HUES48 (cell line): Measurements from ENCODE around the gene CACNA1D.

ENCODE experiments used
- H3K27ac ChIP-seq: one replicate; pipeline ENCODE4 v1.7.0; 2013; ENCODE audit warnings: low read depth, low read length, inconsistent platforms
- H3K27me3 ChIP-seq: 2 replicates; pipeline ENCODE4 v1.6.1; 2013; ENCODE audit warnings: mild to moderate bottlenecking, low read length; ENCODE audit not compliant: control insufficient read depth, insufficient read depth
- H3K36me3 ChIP-seq: 2 replicates; pipeline ENCODE4 v1.6.1; 2013; ENCODE audit warnings: low read length; ENCODE audit not compliant: control insufficient read depth, insufficient read depth
- H3K4me1 ChIP-seq: 2 replicates; pipeline ENCODE4 v1.6.1; 2013; ENCODE audit warnings: mild to moderate bottlenecking, low read length; ENCODE audit not compliant: control insufficient read depth, insufficient read depth
- H3K4me3 ChIP-seq: 2 replicates; pipeline ENCODE4 v1.5.1; 2013; ENCODE audit warnings: mild to moderate bottlenecking, low read depth, low read length
- H3K9ac ChIP-seq: 2 replicates; pipeline ENCODE4 v1.6.1; 2013; ENCODE audit warnings: mild to moderate bottlenecking, low read depth, low read length, moderate library complexity
- H3K9me3 ChIP-seq: 2 replicates; pipeline ENCODE4 v1.6.1; 2013; ENCODE audit warnings: low read length; ENCODE audit not compliant: control insufficient read depth, insufficient read depth

Gene CACNA1D

GRCh38 chr3:53750253-53751210 lies 256.1 kb downstream of the CACNA1D start:
- H3K9me3 ChIP-seq = no peaks in the 10 kb centered on the region
- peaks cover 6% of the 10 kb centered on the region for H3K27me3 ChIP-seq
- no peak overlapping the region for H3K4me3 ChIP-seq
- H3K27ac ChIP-seq = no peak overlapping the region
- H3K36me3 ChIP-seq = no peaks in the 10 kb centered on the region
- H3K9ac ChIP-seq = no peak overlapping the region
- H3K4me1 ChIP-seq = peaks cover 31% of the 10 kb centered on the region

GRCh38 chr3:53753518-53754183 lies 259.2 kb downstream of the CACNA1D start:
- H3K36me3 ChIP-seq = no peaks in the 10 kb centered on the region
- no peak overlapping the region for H3K4me3 ChIP-seq
- H3K4me1 ChIP-seq = peaks cover 19% of the 10 kb centered on the region
- peaks cover 6% of the 10 kb centered on the region for H3K27me3 ChIP-seq
- H3K27ac ChIP-seq = no peak overlapping the region
- no peak overlapping the region for H3K9ac ChIP-seq
- H3K9me3 ChIP-seq = no peaks in the 10 kb centered on the region

- no peak overlapping the region for H3K4me3 ChIP-seq
Observed at GRCh38 chr3:53754325-53754724, 259.9 kb downstream of the CACNA1D start.

DNA sequence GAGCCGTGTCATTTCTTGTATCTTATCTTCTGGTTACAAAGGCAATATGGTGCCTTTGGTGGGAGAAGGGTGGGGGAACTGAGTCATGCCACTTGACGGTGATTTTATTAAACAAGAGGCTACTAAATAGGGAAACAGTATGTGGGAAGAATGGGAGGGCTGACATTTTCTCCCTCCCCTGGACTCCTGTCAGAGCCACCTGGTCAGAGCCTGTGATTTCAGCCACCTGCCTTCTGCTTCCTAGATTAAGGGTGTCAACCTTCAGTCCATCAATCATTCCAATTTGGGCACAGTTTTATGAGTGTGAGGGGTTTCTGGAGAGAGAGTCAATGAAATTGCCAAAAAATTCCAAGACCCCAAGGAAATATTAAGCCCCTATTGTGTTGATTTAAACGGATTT lies 264.4 kb downstream of the CACNA1D start:
- Histone ChIP-seq H3K27me3 (no peaks in the 10 kb centered on the region), H3K9me3 (no peaks in the 10 kb centered on the region), H3K36me3 (no peaks in the 10 kb centered on the region), H3K9ac (no peak overlapping the region), H3K27ac (no peak overlapping the region), H3K4me1 (no peaks in the 10 kb centered on the region), H3K4me3 (no peak overlapping the region)

More at GRCh38 chr3:53754325-53754724, 259.9 kb downstream of the CACNA1D start:
- Histone ChIP-seq H3K4me1 (peaks cover 13% of the 10 kb centered on the region), H3K9ac (no peak overlapping the region), H3K9me3 (no peaks in the 10 kb centered on the region), H3K27ac (no peak overlapping the region), H3K27me3 (peaks cover 3% of the 10 kb centered on the region), H3K36me3 (no peaks in the 10 kb centered on the region)

GRCh38 chr3:53763353-53763752 lies 268.9 kb downstream of the CACNA1D start:
- H3K9ac ChIP-seq = no peak overlapping the region
- H3K4me3 ChIP-seq = no peak overlapping the region
- no peaks in the 10 kb centered on the region for H3K36me3 ChIP-seq
- no peaks in the 10 kb centered on the region for H3K9me3 ChIP-seq
- H3K27ac ChIP-seq = no peak overlapping the region
- no peaks in the 10 kb centered on the region for H3K27me3 ChIP-seq
- no peaks in the 10 kb centered on the region for H3K4me1 ChIP-seq

DNA sequence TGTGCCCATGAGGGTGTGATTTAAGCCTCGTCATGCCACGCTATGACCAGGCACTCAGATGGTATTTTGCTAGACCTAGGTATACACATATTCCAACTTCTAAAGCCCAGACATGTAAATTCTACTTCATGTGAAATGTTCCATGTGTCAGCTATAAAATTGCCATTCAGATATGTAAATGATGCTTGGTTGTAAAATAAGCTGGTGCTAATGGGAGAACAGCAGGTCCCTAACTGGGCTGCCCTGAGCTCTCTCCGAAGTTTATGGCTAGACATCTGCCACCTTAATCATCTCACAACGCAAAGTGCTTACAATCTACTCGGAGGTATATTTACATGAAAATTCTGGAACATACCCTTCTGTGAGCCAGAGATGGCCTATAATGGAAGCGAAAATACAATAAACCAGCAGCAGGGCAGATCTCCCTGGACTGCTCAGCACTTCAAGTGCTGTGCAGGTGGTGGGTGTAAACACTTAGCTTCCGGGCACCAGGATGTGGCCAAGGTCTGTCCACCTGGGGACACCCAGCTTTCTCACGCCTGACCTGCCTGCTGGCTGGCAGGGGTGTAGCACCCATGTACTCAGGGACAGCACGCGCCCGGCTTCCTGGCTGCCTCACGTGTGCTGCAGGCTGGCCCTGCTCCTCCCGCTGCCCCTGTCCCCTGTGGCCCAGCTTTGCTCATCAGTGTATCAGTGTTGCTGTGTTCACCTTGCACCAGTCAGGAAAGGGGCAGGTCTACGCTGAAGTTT lies 269.8 kb downstream of the CACNA1D start:
- H3K27ac ChIP-seq = no peak overlapping the region
- H3K9me3 ChIP-seq = no peaks in the 10 kb centered on the region
- H3K36me3 ChIP-seq = no peaks in the 10 kb centered on the region
- peaks cover 5% of the 10 kb centered on the region; the same call in 1 of the 2 replicates for H3K4me1 ChIP-seq
- no peak overlapping the region for H3K9ac ChIP-seq
- H3K27me3 ChIP-seq = no peaks in the 10 kb centered on the region
- H3K4me3 ChIP-seq = no peak overlapping the region

DNA sequence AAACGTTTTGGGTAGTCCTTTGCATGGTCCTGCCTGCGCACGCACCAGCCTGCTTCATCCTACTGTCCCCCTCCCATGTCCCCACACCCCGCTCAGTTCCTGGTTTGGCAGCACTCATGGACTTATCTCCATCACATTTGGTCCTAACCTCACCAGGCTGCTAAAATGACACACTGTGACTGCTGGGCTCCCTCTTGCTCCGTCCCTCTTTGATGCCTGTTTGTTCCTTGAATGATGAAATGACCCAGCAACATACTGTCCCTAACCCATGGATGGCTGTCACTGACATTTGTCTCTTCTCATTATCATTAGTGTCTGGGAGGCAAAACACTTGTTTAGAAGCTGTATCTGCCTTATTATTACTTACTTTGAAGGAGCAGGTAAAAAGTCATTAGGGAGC lies 271.3 kb downstream of the CACNA1D start:
- no peaks in the 10 kb centered on the region for H3K27me3 ChIP-seq

DNA sequence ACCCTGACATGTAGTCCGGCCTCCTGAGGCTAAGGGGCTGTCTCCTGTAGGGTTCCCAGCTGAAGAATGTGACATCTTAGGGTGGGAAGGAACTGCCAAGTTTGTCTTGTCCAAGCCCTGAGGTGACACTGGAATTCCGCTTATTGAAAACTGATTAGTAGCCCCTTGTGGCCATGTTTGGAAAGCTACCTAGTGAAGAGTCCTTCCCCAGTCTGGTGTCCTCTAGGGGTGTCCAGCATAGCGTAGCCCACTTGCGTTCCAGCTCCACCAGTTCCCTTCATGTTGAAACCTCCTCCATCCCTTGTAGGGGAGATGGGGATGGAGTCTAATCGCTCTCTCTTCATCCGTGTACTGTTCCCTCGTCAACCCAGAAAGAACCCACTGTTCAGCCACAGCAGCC lies 272.3 kb downstream of the CACNA1D start:
- H3K4me1 ChIP-seq = peaks cover 7% of the 10 kb centered on the region; the same call in 1 of the 2 replicates
- no peak overlapping the region for H3K27ac ChIP-seq
- no peaks in the 10 kb centered on the region for H3K36me3 ChIP-seq
- no peaks in the 10 kb centered on the region for H3K9me3 ChIP-seq
- H3K4me3 ChIP-seq = no peak overlapping the region
- no peaks in the 10 kb centered on the region for H3K27me3 ChIP-seq
- H3K9ac ChIP-seq = no peak overlapping the region

More for the DNA sequence above, 271.3 kb downstream of the CACNA1D start:
- H3K4me1 ChIP-seq = peaks cover 7% of the 10 kb centered on the region; the same call in 1 of the 2 replicates
- H3K36me3 ChIP-seq = no peaks in the 10 kb centered on the region
- H3K9ac ChIP-seq = no peak overlapping the region
- no peak overlapping the region for H3K27ac ChIP-seq
- H3K9me3 ChIP-seq = no peaks in the 10 kb centered on the region
- no peak overlapping the region for H3K4me3 ChIP-seq

DNA sequence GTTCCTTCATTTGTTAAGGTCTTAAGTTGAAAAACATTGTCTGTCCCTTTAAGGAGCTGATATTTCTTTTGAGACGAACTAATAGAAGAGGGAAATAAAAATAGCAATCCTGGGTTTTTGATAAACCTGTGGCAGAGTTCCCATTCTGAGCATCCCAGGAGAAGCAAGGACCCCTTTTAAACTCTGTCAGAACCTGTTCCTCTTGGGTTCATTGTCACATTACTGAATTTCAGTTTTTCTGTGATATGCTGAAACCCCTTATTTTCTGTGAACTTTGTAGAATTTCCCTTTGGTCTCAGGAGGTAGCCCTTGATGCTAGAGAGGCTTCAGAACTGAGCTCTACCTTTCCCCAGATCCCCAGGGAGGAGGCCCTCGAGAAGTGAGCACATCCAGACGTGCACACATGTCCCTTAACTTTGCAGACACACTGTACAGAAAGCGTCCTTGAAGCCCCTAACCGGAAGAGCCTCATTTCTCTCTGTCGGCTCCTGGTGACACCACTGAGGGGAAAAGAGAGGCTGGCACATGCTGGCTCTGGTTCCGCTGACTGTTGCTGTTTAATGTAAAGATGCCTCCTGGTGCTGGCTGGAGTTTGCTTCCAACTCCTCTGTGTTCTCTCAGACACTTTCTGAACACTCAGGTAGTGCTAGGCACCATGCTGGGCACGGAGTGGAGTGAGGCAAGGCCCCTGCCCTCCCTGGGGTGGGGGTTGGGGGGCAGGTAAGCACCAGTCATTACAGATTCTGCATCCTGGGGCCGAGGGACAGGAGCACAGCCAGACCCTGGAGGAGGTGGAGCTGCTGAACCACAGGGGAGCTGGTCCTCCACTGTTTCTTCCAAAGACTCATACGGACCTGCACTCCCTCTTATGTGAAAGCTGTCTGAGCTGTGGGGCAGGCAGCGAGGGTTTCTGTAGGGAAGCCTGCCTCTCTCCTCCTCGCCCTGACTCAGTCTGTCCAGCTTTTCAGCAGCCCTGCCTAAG lies 274.4 kb downstream of the CACNA1D start:
- Histone ChIP-seq H3K27me3 (no peaks in the 10 kb centered on the region), H3K36me3 (no peaks in the 10 kb centered on the region), H3K4me1 (peaks cover 9% of the 10 kb centered on the region; the same call in 1 of the 2 replicates), H3K9ac (no peak overlapping the region), H3K27ac (no peak overlapping the region), H3K4me3 (no peak overlapping the region), H3K9me3 (no peaks in the 10 kb centered on the region)

GRCh38 chr3:53772562-53772961 lies 278.2 kb downstream of the CACNA1D start:
- Histone ChIP-seq H3K27me3 (no peaks in the 10 kb centered on the region), H3K4me1 (peaks cover 9% of the 10 kb centered on the region; the same call in 1 of the 2 replicates), H3K9me3 (no peaks in the 10 kb centered on the region), H3K9ac (no peak overlapping the region), H3K4me3 (no peak overlapping the region), H3K36me3 (no peaks in the 10 kb centered on the region), H3K27ac (no peak overlapping the region)
